Left renal cortex interstitium (tissue), 4 donors: ENCODE measurements around the gene ASB13. TPM values are rescaled to one million over a fixed set of nuclear protein-coding genes. Genes with fewer than 3 reads are reported as not detected.

ENCODE experiments used
- DNase-seq, 4 donors: peaks; one replicate each; pipeline ENCODE4 v3.0.0-alpha.2; 2013; ENCODE audit warnings: low read depth in 4 of 4, low spot score in 2 of 4, missing footprints in 1 of 4
- polyA plus RNA-seq, 4 donors: library from polyadenylated mRNA; unstranded; fragments of 120-200 nt; gene quantifications; one replicate each; pipeline ENCODE4 v1.2.1, GENCODE V29; 2013; ENCODE audit not compliant: insufficient read length in 4 of 4

ASB13 gene
- 10 to 100 TPM; 22.7 to 29.2 (median 26.0) TPM for polyA plus RNA-seq

- DNase-seq, result no peak
Measured at GRCh38 chr10:5666008-5666840, at the start of gene ASB13. Gene ASB13, minus strand, starts transcription at chr10:5666595. Its CDS starts 44 bp downstream, at chr10:5666551.

GRCh38 chr10:5711642-5712041, 45.2 kb upstream of the ASB13 start:
- no peak for DNase-seq

GRCh38 chr10:5710859-5711258, 44.5 kb upstream of the ASB13 start:
- DNase-seq, result no peak

- no peak for DNase-seq
Measured at GRCh38 chr10:5709865-5710264, 43.5 kb upstream of the ASB13 start.

- DNase-seq, result no peak
Measured at GRCh38 chr10:5708356-5708755, 42.0 kb upstream of the ASB13 start.

GRCh38 chr10:5698062-5698461, 31.7 kb upstream of the ASB13 start:
- DNase-seq, result no peak

- no peak for DNase-seq
Measured at GRCh38 chr10:5697342-5697741, 30.9 kb upstream of the ASB13 start.

- DNase-seq, result no peak
Measured at GRCh38 chr10:5694573-5694972, 28.2 kb upstream of the ASB13 start.

- DNase-seq, result peak in 2 of 4 donors; percentile 32 to 41
Measured at GRCh38 chr10:5692461-5693358, 26.3 kb upstream of the ASB13 start.

- DNase-seq, result no peak
Measured at GRCh38 chr10:5691786-5692185, 25.4 kb upstream of the ASB13 start.

- DNase-seq, result no peak
Measured at GRCh38 chr10:5688587-5688986, 22.2 kb upstream of the ASB13 start.

- no peak for DNase-seq
Measured at GRCh38 chr10:5685764-5686240, 19.4 kb upstream of the ASB13 start.

GRCh38 chr10:5684971-5685763, 18.8 kb upstream of the ASB13 start:
- peak in 1 of 4 donors; percentile 34 for DNase-seq

GRCh38 chr10:5684318-5684970, 18.0 kb upstream of the ASB13 start, which contains the start of gene TASOR2:
Gene TASOR2, plus strand, starts transcription at chr10:5684838. Its CDS starts 35,805 bp downstream, at chr10:5720643.
- DNase-seq, result peak; percentile 87 to 97 (median 91)

GRCh38 chr10:5683065-5683464, 16.7 kb upstream of the ASB13 start:
- no peak for DNase-seq

GRCh38 chr10:5681930-5682329, 15.5 kb upstream of the ASB13 start:
- DNase-seq, result no peak

GRCh38 chr10:5679606-5680005, 13.2 kb upstream of the ASB13 start:
- no peak for DNase-seq

GRCh38 chr10:5679037-5679435, 12.6 kb upstream of the ASB13 start:
- no peak for DNase-seq

- no peak for DNase-seq
Measured at GRCh38 chr10:5678397-5679036, 12.1 kb upstream of the ASB13 start.
